Limb (tissue), 2 donors: ENCODE data around the gene POLG2.
"Not testable (repeated sequence)": the region's sequence is repeated elsewhere in the genome, so short reads cannot be mapped to it uniquely, and the experiment has no call there.

ENCODE experiments used
- DNase-seq, 2 donors: peaks; one replicate each; pipeline ENCODE4 v3.0.0-alpha.2; 2016; ENCODE audit errors: extremely low spot score in 2 of 2

The POLG2 gene

GRCh38 chr17:64441772-64442540, 54.9 kb downstream of the POLG2 start:
- peak; percentile 31 to 40 for DNase-seq

- no peak for DNase-seq
These were observed 56.9 kb downstream of the POLG2 start for GRCh38 chr17:64439956-64440355.

GRCh38 chr17:64439521-64439920, 57.3 kb downstream of the POLG2 start:
- DNase-seq, result not testable (repeated sequence)

- no peak for DNase-seq
These were observed 58.8 kb downstream of the POLG2 start for GRCh38 chr17:64437944-64438525.

- no peak for DNase-seq
These were observed 65.3 kb downstream of the POLG2 start for GRCh38 chr17:64431534-64431933.

GRCh38 chr17:64430036-64430435, 66.8 kb downstream of the POLG2 start:
- not testable (repeated sequence) for DNase-seq

- DNase-seq, result no peak
These were observed 68.4 kb downstream of the POLG2 start for GRCh38 chr17:64428406-64428805.
